ENCODE results near the gene SERGEF.
"Not testable (repeated sequence)": the region's sequence is repeated elsewhere in the genome, so short reads cannot be mapped to it uniquely, and the experiment has no call there.

The SERGEF gene

DNA sequence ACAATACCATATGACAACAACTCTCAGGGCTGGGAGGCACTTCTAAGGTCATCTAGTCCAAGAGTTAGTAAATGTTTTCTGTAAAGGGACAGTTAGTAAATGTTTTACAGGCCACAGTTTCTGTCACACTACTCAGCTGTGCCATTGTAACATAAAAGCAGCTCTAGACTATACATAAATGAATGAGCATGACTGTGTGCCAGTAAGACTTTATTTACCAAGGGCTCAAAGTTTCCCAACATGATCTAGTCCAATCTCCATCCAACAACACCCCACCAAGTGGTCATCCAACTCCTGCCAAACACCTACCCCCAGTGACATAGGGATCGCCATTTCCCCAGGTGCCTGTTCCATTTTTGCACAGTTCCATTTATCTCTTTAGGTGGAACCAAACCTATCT lies 12.1 kb downstream of the SERGEF start:
- ATAC-seq (ENCODE audit: low read depth) = no peak

GRCh38 chr11:18000128-18000527 lies 12.7 kb downstream of the SERGEF start:
- not testable (repeated sequence) for H3K4me1 ChIP-seq (ENCODE audit: insufficient read depth, poor library complexity, severe bottlenecking); ATAC-seq (ENCODE audit: low read depth); H3K27me3 ChIP-seq (ENCODE audit: insufficient read depth, poor library complexity, severe bottlenecking); H3K27ac ChIP-seq (ENCODE audit: poor library complexity, severe bottlenecking); H3K9me3 ChIP-seq (ENCODE audit: severe bottlenecking); DNase-seq (ENCODE audit: low spot score); H3K4me3 ChIP-seq (ENCODE audit: severe bottlenecking)
- H3K36me3 ChIP-seq (ENCODE audit: low read depth) = peaks cover 26% of the 10 kb centered on the region

More for the DNA sequence above, 12.1 kb downstream of the SERGEF start:
- Histone ChIP-seq H3K9me3 (ENCODE audit: severe bottlenecking) (no peaks in the 10 kb centered on the region), H3K36me3 (ENCODE audit: low read depth) (peaks cover 31% of the 10 kb centered on the region), H3K27ac (ENCODE audit: poor library complexity, severe bottlenecking) (no peak overlapping the region), H3K27me3 (ENCODE audit: insufficient read depth, poor library complexity, severe bottlenecking) (no peaks in the 10 kb centered on the region), H3K4me3 (ENCODE audit: severe bottlenecking) (no peak overlapping the region), H3K4me1 (ENCODE audit: insufficient read depth, poor library complexity, severe bottlenecking) (no peaks in the 10 kb centered on the region)
- no peak for DNase-seq (ENCODE audit: low spot score)
- no peak for TF ChIP-seq CTCF (IDR thresholded peaks at IDR 0.05; ENCODE audit: poor library complexity, severe bottlenecking)

GRCh38 chr11:17992916-17993315 lies 19.9 kb downstream of the SERGEF start:
- Histone ChIP-seq H3K36me3 (ENCODE audit: low read depth) (peaks cover 29% of the 10 kb centered on the region), H3K27me3 (ENCODE audit: insufficient read depth, poor library complexity, severe bottlenecking) (no peaks in the 10 kb centered on the region), H3K9me3 (ENCODE audit: severe bottlenecking) (no peaks in the 10 kb centered on the region), H3K4me1 (ENCODE audit: insufficient read depth, poor library complexity, severe bottlenecking) (no peaks in the 10 kb centered on the region), H3K27ac (ENCODE audit: poor library complexity, severe bottlenecking) (no peak overlapping the region), H3K4me3 (ENCODE audit: severe bottlenecking) (no peak overlapping the region)
- no peak for TF ChIP-seq CTCF (IDR thresholded peaks at IDR 0.05; ENCODE audit: poor library complexity, severe bottlenecking)
- ATAC-seq (ENCODE audit: low read depth) = peak; percentile 55; the same call in 1 of the 3 replicates
- DNase-seq (ENCODE audit: low spot score) = no peak

DNA sequence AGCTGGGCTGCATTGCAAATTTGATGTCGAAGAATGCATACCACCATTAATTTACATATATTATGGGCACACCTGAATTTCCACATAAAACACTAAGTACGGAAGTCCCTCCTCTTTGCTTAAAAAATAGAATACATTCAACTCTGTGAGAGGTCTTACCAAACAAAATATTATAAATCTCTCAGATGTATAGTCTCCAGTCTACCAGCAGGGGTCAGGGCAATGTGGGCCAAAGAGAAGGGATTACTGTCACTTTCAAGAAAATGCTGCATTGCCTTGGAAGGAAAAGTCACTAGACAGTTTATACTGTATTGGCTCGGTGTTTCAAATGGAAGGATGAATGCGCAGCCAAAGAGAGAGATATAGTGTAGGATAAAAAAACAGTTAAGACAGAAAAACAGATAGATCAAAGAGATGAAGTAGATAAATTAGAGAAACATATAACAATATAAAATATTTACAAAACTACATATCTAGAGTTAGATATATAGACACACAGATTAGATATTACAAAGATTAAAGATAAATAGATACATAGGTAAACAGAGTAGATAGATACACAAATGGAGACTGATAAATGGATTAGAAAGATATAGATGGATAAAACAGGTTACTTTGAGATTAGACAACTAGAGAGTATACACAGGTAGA lies 20.9 kb downstream of the SERGEF start:
- no peaks in the 10 kb centered on the region for H3K9me3 ChIP-seq (ENCODE audit: severe bottlenecking)
- TF ChIP-seq CTCF (IDR thresholded peaks at IDR 0.05; ENCODE audit: poor library complexity, severe bottlenecking) = peak; percentile 90
- DNase-seq (ENCODE audit: low spot score) (no peak), ATAC-seq (ENCODE audit: low read depth) (peak; percentile 65; the same call in 1 of the 3 replicates)
- H3K36me3 ChIP-seq (ENCODE audit: low read depth) = peaks cover 37% of the 10 kb centered on the region
- no peak overlapping the region for H3K4me3 ChIP-seq (ENCODE audit: severe bottlenecking)
- no peak overlapping the region for H3K27ac ChIP-seq (ENCODE audit: poor library complexity, severe bottlenecking)
- no peaks in the 10 kb centered on the region for H3K27me3 ChIP-seq (ENCODE audit: insufficient read depth, poor library complexity, severe bottlenecking)
- H3K4me1 ChIP-seq (ENCODE audit: insufficient read depth, poor library complexity, severe bottlenecking) = no peaks in the 10 kb centered on the region

- Histone ChIP-seq H3K27me3 (ENCODE audit: insufficient read depth, poor library complexity, severe bottlenecking) (no peaks in the 10 kb centered on the region), H3K4me3 (ENCODE audit: severe bottlenecking) (no peak overlapping the region), H3K27ac (ENCODE audit: poor library complexity, severe bottlenecking) (no peak overlapping the region), H3K36me3 (ENCODE audit: low read depth) (peaks cover 48% of the 10 kb centered on the region), H3K4me1 (ENCODE audit: insufficient read depth, poor library complexity, severe bottlenecking) (peaks cover 6% of the 10 kb centered on the region), H3K9me3 (ENCODE audit: severe bottlenecking) (no peaks in the 10 kb centered on the region)
- TF ChIP-seq CTCF (IDR thresholded peaks at IDR 0.05; ENCODE audit: poor library complexity, severe bottlenecking) = no peak
- no peak for ATAC-seq (ENCODE audit: low read depth)
- DNase-seq (ENCODE audit: low spot score) = no peak
Observed at GRCh38 chr11:17989306-17989705, 23.5 kb downstream of the SERGEF start.
